ENCODE data around the gene DDX56.
"Not testable (repeated sequence)": the region's sequence is repeated elsewhere in the genome, so short reads cannot be mapped to it uniquely, and the experiment has no call there.

DDX56 gene

GRCh38 chr7:44573464-44574286 is at the start of gene DDX56:
DDX56 (minus strand) TSS chr7:44573908; CDS start chr7:44573895, 13 bp downstream.
- peak; percentile 95 for DNase-seq

GRCh38 chr7:44622342-44623151 is 48.8 kb upstream of the DDX56 start:
- DNase-seq = peak; percentile 49

GRCh38 chr7:44621750-44622103 is 48.0 kb upstream of the DDX56 start:
- DNase-seq = no peak

- no peak for DNase-seq
These were observed 47.5 kb upstream of the DDX56 start for GRCh38 chr7:44621034-44621749.

- peak; percentile 67 for DNase-seq
These were observed 45.0 kb upstream of the DDX56 start for GRCh38 chr7:44618753-44619152.

GRCh38 chr7:44618045-44618444 is 44.3 kb upstream of the DDX56 start:
- DNase-seq = no peak

- no peak for DNase-seq
These were observed 43.6 kb upstream of the DDX56 start for GRCh38 chr7:44617225-44617890.

GRCh38 chr7:44616545-44616944 is 42.8 kb upstream of the DDX56 start:
- no peak for DNase-seq

GRCh38 chr7:44615793-44616192 is 42.1 kb upstream of the DDX56 start:
- DNase-seq = no peak

- peak; percentile 65 for DNase-seq
These were observed 41.5 kb upstream of the DDX56 start for GRCh38 chr7:44615149-44615611.

- no peak for DNase-seq
These were observed 36.1 kb upstream of the DDX56 start for GRCh38 chr7:44609829-44610228.

- peak; percentile 60 for DNase-seq
These were observed 35.4 kb upstream of the DDX56 start for GRCh38 chr7:44608916-44609648.

- DNase-seq = no peak
These were observed 33.7 kb upstream of the DDX56 start for GRCh38 chr7:44607141-44608068.

GRCh38 chr7:44606341-44607140 is 32.8 kb upstream of the DDX56 start, which contains the start of gene OGDH:
OGDH (plus strand) TSS chr7:44606627; CDS start chr7:44624344, 17,717 bp downstream.
- peak; percentile 98 for DNase-seq

GRCh38 chr7:44604941-44605340 is 31.2 kb upstream of the DDX56 start:
- DNase-seq = no peak

GRCh38 chr7:44603193-44603592 is 29.5 kb upstream of the DDX56 start:
- no peak for DNase-seq

GRCh38 chr7:44602576-44602910 is 28.8 kb upstream of the DDX56 start:
- DNase-seq = no peak

- DNase-seq = no peak
These were observed 25.5 kb upstream of the DDX56 start for GRCh38 chr7:44599222-44599621.

GRCh38 chr7:44597181-44597580 is 23.5 kb upstream of the DDX56 start:
- DNase-seq = not testable (repeated sequence)
